NCI-H510A treated with DMSO at 0.1 percent for 48 hours (cell line): ENCODE measurements around the gene IL9R.
"Not testable (repeated sequence)": the region's sequence is repeated elsewhere in the genome, so short reads cannot be mapped to it uniquely, and the experiment has no call there.

Experiments used
- DNase-seq: peaks from one replicate; lab custom pipeline; 2025; lab: John Stamatoyannopoulos, UW

IL9R gene

GRCh38 chrX:156029707-156030442, 32.4 kb downstream of the IL9R start:
- DNase-seq: not testable (repeated sequence)

GRCh38 chrX:156030474-156030873, 33.0 kb downstream of the IL9R start:
- not testable (repeated sequence) for DNase-seq
